ENCODE data around the gene FANCB.

Gene FANCB

DNA sequence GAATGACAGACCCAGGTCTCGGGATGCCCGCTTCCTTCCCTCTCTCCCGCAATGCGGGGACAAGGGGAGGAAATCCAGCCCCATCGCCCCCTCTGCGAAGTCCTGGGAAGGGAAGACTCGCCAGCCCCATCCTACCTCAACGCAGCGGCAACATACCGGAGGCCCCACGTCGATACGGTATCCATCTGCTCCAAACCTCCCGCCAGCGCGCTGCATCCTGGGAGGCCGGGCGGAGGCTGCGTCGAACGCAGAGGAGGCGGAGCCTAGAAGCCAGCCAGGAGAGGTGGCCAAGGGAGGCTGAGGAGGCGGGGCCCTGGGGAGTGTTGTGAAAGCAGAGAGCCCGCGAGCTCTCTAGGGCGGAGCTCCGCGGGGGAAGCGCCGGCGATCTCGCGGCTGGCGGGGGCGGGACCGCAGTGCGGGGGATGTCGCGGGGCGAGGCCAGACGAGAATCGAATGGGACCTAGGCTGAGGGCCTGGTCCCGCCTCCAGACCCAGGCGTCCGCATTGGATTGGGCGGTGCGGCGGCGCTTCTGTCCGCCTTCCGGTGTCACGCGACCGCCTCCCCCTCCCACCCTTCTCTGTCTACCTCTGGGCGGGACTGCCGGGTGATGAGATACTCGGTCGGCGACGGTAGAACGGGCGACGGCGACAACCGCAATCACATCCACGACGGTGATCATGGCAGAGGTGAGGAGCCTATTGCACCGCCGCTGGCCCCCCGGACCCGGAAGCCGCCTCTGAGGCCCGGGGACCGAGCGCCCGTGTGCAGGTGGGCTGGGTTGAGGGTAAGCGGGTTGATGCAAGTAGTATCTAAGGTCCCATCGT lies at the start of gene FANCB, which contains the start of gene MOSPD2:
FANCB (minus strand) TSS at position 219 of the 825 bp plus-strand sequence. CDS start 7,559 bp downstream, outside the sequence.
MOSPD2 (plus strand) TSS at position 571 of the 825 bp plus-strand sequence; CDS start at position 679, 108 bp downstream.
- peak within 1 kb of the TSS; percentile 69 for H3K27ac ChIP-seq
- TF ChIP-seq, protein P1, sequence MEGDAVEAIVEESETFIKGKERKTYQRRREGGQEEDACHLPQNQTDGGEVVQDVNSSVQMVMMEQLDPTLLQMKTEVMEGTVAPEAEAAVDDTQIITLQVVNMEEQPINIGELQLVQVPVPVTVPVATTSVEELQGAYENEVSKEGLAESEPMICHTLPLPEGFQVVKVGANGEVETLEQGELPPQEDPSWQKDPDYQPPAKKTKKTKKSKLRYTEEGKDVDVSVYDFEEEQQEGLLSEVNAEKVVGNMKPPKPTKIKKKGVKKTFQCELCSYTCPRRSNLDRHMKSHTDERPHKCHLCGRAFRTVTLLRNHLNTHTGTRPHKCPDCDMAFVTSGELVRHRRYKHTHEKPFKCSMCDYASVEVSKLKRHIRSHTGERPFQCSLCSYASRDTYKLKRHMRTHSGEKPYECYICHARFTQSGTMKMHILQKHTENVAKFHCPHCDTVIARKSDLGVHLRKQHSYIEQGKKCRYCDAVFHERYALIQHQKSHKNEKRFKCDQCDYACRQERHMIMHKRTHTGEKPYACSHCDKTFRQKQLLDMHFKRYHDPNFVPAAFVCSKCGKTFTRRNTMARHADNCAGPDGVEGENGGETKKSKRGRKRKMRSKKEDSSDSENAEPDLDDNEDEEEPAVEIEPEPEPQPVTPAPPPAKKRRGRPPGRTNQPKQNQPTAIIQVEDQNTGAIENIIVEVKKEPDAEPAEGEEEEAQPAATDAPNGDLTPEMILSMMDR (conservative IDR thresholded peaks at IDR 0.05), result no peak

DNA sequence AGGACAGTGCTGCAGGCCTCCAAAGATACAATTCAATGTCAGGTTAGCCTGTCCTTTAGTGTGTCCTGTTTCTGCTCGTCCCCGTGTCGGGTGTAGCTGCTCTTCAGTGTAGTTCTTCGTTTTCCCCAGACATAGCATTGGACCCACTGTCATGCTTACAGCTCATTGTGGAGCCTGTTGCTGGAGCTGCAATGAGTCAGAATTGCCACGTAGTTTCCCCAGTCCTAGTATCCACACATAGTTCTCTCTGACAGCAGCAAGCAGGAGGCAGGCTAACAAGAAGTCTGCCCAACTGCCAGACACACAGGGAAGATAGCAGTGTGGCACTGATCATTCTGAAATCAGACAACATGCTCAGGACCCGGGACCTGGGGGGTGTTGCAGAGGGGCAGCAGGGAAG lies 49.6 kb upstream of the FANCB start:
- TF ChIP-seq, protein P1 (conservative IDR thresholded peaks at IDR 0.05), result no peak
- H3K27ac ChIP-seq, result no peak overlapping the region

DNA sequence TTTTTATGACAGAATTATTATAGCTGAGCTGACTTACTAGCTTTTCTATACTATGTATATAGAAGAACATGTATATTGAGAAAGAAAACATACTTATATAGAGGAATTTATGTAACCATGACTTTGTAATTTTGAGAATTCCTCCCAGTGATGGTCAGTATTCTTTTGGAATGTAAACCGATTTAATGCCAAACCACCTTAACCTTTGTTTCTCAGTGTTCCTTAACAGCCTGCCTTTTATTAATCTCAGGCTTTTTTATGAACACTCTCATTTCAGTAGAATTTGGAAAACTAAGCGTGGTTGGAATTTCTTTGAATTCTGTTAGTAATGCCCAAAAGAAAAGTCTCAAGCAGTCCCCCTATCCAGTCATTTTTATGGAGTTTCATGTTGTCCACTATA lies 47.3 kb upstream of the FANCB start:
- TF ChIP-seq, protein P1 (conservative IDR thresholded peaks at IDR 0.05), result no peak

DNA sequence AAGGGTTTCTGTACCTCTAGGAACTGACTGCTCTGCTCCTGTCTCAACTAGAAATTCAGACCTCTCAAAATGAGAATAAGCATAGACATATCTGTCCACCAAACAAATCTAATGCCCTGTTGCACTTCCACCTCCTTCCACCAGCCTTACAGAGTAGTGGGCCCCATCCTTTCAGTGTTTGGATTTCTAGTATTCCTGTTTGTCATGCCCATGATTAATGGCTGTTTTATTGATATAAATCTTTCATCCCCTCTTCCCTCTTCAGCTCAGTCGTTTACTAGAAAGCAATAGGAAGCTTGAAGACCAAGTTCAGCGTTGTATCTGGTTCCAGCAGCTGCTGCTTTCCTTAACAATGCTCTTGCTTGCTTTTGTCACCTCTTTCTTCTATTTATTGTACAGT lies 46.5 kb upstream of the FANCB start:
- TF ChIP-seq, protein P1 (conservative IDR thresholded peaks at IDR 0.05), result no peak
- no peak overlapping the region for H3K27ac ChIP-seq

More for the DNA sequence above, 47.3 kb upstream of the FANCB start:
- no peak overlapping the region for H3K27ac ChIP-seq

DNA sequence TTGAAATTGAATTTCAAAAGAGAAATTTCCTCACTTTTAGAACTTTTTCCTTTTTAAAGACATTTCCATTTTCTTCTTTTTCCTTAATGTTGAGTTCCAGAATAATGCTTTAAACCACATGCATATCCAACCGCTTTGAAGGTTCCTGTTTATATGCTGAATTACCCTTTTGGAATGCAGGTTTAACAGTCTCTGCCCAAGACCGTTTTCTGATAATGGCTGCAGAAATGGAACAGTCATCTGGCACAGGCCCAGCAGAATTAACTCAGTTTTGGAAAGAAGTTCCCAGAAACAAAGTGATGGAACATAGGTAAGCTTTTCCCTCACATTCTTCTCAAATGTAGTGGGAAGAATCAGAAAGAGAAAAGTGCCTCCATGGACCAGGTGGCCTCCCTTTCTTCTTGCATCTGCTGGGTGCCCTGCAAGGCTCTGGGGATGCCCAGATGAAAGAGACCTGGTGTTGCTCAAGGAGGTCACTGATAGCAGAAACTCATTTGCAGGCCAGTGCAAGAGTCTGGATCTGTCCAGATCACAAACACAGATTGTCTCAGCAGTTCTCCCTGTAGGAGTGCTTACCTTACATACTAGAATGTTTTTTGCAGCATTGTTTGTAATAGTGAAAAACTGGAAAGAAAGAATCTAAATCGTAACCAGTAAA lies 43.3 kb upstream of the FANCB start:
- TF ChIP-seq, protein P1 (conservative IDR thresholded peaks at IDR 0.05), result no peak
- H3K27ac ChIP-seq, result no peak overlapping the region

DNA sequence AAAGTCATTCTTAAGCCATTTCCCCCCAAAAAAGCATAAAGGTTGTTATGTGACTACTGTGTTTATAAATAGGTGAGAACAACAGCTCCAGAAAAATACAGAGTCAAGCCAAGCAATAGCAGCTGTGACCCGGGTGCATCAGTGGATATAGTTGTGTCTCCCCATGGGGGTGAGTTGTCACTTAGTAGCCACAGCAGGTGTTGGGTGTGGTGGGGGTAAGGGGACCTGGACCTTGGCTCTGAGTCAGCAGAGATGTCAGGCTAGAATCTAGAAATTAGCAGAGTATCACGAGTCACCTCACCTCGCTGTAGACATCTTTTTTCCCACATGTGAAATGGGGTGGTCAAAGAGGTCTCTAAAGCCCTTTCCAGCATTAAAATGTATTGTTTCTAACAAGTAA lies 42.7 kb upstream of the FANCB start:
- TF ChIP-seq, protein P1 (conservative IDR thresholded peaks at IDR 0.05), result no peak
- H3K27ac ChIP-seq, result no peak overlapping the region

DNA sequence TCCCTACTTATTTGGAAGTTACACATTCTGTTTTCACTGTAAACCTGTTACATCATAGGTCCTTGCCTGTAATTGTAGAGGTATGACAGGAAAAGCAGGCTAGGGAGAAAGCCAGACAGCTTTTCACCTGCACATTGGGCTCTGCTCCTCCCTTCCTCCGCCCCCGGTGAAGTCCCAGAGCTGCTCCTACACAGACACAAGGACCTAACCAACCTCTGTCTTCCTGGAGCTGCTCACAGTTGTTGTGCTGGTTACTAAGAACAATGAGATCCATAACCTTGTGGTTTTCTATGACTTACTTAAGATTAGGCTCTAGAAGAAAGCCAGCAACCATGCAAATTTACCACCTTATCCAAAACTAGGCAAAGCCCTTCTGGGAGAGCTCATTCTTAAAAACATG lies 40.4 kb upstream of the FANCB start:
- TF ChIP-seq, protein P1 (conservative IDR thresholded peaks at IDR 0.05), result no peak
- no peak overlapping the region for H3K27ac ChIP-seq

All from VCaP (cell line).